OCI-LY3 (cell line): Measurements from ENCODE around the gene LRP1B.

ENCODE experiments used
- CTCF ChIP-seq: fragments of 200-600, 300-600 bp; sonication (generic); IDR thresholded peaks from 2 replicates; pipeline ENCODE4 v1.5.1; 2014; ENCODE audit warnings: antibody characterized with exemption, low read length, low read depth
- EZH2phosphoT487 ChIP-seq: fragments of 200-600 bp; shearing (Covaris generic); IDR thresholded peaks from 2 replicates; pipeline ENCODE4 v1.6.1; 2018; ENCODE audit warnings: antibody characterized with exemption, mixed run types, low read depth

DNA sequence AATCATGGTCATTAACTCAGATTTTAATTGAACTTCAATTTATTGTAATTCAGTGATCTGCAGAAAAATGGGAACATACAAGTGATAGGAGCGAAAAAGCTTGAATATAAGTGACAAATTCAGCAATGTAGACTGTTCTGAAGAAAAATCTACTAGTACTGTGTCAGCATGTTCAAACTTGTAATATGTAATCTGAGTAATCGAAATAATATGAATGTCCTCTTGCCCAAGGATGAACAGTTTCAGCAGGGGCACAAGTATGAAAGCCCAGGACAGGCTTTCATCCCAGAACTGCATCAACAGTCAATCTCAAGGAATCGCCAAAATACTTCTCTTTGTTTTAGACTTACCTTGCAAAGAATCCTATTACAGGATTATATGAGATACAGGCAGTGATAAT is 1110.5 kb downstream of the LRP1B start:
- TF ChIP-seq CTCF, result no peak
- TF ChIP-seq EZH2phosphoT487, result no peak
